Stimulated activated CD4-positive, alpha-beta T cell treated with anti-CD3 and anti-CD28 coated beads, Interleukin-1b, Interleukin-23, amount 100 ng/mL, for 48 hours (primary cell): ENCODE results near the gene TBCCD1.
A peak's percentile ranks its signal among the peaks of the same experiment; 100 is the strongest.

Experiments used
- DNase-seq: peaks from one replicate; pipeline ENCODE4 v3.0.0-alpha.2; 2020

The TBCCD1 gene, protein sequence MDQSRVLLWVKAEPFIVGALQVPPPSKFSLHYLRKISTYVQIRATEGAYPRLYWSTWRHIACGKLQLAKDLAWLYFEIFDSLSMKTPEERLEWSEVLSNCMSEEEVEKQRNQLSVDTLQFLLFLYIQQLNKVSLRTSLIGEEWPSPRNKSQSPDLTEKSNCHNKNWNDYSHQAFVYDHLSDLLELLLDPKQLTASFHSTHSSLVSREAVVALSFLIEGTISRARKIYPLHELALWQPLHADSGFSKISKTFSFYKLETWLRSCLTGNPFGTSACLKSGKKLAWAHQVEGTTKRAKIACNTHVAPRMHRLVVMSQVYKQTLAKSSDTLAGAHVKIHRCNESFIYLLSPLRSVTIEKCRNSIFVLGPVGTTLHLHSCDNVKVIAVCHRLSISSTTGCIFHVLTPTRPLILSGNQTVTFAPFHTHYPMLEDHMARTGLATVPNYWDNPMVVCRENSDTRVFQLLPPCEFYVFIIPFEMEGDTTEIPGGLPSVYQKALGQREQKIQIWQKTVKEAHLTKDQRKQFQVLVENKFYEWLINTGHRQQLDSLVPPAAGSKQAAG

GRCh38 chr3:186567072-186567921, at the start of gene TBCCD1:
Gene TBCCD1 (minus strand): TSS chr3:186567339. CDS start chr3:186564329, 3,010 bp downstream.
- peak; percentile 95 for DNase-seq

DNA sequence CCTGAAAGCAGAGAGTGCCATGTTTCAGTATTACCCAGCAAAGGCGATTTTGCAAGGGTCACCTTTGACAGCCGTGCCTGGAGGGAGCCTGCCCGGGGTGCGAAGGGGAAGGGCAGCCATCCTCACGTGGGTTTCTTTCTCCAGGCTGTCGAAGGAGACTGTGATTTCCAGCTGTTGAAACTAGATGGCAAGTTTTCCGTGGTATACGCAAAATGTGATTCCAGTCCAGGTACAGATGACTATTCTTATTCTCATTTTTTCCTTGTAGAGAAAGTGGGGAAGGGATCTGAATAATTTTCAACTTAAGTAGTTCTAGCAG, 49.1 kb upstream of the TBCCD1 start:
- DNase-seq = no peak

DNA sequence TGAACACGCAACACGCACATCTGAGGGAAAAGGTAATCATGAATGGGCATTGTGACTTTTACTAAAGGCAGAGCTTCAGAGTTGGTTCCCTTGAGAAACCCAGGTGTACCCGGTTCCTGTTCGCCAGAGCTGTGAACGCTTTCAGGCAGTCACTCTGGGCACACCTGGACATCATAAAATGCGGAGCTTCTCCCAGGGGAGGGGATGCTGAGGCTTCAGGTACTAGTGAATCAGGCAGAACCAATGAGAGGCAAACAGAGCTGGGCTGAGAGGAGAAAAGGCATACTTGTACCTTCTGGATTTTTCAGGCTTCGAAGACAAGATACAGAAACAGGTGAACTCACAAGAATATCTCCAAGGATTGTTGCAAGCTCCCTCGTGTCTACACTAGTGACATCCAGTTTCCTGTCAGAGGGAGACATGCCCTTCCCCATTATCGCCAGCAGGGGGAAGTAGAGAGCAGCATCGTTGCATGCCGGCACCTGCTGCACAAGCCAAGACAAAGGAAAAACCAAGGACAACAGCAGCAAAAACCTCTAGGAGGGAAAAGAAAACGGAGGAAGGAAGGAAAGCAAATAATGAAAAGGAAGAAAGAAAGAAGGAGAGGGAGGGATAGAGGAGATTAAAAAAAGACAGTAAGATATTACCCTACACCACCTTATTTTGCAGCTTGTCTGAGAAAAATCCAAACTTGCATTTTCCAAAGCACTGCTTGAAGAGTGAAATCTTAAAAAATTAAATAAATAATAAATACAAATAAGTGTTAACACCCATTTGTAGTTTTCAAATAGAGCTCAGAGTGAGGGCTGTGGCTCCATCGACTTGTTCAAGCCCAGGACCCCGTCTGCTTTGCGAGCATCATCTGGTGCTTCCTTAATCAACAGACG, 47.7 kb upstream of the TBCCD1 start:
- DNase-seq = peak; percentile 78

- DNase-seq = no peak
Measured at GRCh38 chr3:186614266-186614596, 47.1 kb upstream of the TBCCD1 start.

DNA sequence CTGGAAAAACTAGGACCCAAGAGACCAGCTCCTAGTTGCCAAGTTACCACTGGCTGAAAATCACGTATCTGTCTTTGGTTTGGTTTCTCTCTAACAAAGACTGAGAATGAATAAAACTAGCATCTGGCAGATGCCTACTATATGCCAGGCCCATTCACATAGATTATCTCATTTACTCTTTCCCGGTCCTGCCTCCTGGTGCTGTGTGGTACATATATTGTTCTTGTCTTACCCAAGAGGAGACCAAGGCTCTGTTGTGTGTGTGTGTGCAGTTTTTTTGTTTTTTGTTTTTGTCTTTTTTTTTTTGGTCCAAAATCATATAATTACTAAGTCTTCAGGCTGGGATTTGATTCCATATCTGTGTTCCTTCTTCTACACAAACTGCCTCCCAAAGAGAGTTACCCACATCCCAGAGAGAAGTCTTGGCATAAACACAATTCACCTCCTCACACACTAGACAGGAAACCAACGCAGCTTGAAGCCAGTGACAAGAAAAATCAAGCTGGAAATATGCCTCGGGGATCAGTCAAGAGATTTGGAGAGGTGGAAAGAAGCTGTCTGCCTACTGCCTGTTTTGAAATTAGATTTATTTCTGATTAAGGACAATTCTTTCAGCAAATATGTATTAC, 46.6 kb upstream of the TBCCD1 start:
- DNase-seq = no peak

GRCh38 chr3:186612721-186613636, 45.8 kb upstream of the TBCCD1 start, which contains the start of gene AHSG:
Gene AHSG (plus strand): TSS chr3:186613060. CDS start chr3:186613142, 82 bp downstream.
- DNase-seq = no peak

DNA sequence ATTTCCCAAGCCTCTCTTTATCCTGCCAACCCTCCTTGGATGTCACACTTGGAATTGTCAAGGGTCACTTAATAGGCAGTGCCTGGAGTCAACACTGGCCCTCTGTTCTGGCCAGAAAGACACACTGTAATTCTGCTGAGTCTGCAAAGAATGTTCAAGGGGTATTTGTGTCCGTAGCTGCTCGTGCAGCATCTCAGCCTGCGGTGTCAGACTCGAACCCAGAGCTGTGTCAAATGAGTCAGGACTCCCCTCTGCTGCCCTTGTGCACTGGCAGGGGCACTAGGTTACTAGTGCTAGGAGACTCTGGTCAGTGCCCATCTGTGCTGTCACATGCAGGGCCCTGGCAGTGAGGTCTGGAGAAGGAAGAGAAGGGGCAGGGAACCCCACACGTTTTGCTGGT, 44.9 kb upstream of the TBCCD1 start:
- no peak for DNase-seq

- no peak for DNase-seq
Measured at GRCh38 chr3:186609247-186609868, 42.2 kb upstream of the TBCCD1 start.

GRCh38 chr3:186608624-186609215, 41.6 kb upstream of the TBCCD1 start:
- DNase-seq = no peak

GRCh38 chr3:186605561-186606545, 38.7 kb upstream of the TBCCD1 start:
- DNase-seq = no peak

GRCh38 chr3:186605078-186605477, 37.9 kb upstream of the TBCCD1 start:
- DNase-seq = no peak

DNA sequence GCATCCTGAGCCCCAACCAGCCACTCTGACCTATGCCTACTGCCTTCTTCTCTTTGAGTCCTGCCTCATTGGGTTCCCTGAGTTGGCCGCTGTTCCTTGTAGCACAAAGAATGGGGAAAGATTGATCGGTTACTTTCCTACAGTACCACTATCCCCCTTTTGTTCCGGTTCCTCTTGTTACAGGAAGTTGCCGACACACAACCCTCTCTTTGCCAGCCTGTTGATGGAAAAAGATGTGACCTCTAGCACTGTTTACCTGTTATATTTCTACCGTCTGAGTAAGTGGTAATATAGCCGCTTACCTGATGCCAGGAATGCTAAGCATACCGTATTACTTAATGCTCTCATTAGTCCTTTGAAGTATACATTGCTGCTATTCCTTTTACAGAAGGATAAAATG, 36.0 kb upstream of the TBCCD1 start:
- no peak for DNase-seq

- no peak for DNase-seq
Measured at GRCh38 chr3:186600896-186601295, 33.8 kb upstream of the TBCCD1 start.

DNA sequence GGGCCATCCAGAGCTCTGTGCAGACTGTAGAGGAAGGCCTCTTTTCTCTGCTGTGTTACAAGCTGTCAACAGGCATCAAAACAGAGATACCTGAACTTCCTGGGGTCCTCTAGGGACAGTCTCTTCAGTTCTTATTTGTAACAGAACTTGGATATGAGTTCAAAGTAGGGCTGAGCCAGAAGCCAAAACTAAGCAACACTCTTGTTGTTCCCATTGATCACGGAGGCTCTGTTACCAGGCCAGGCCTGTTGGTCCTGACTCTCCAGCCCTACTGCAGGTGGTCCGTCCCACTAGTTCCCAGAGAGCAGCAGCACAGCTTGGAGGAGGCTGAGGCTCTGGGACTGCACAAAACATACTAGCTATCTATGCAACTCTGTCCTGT, 32.6 kb upstream of the TBCCD1 start:
- DNase-seq = no peak

DNA sequence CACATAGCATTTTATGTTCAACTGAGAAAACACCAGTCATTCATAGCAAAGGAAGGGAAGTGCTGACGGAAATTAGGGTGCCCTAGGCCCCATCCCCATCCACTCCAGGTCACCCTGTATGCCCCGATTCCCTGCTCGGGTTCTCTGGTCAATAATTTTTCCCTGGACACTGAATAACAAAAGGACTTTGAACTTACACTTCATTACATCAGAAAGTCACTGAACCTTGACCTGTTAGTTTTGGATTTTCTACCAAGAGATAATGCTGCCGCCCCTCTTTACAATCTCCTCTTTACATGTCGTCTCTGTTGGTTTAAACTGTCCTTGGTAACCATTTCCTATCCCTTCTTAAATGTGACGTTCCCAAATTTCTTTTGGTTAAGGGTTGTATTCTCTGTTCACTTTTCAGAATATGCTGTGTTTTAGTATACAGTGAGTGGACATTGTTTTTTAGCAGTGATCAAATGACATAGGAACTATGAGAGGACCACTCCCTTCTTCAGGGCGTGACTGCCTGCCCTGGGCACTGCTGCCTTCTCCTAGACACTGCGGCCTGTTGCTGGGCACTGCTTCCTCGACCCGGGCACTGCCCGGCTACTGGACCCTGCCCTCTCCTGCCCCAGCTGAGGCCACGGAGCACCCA, 32.1 kb upstream of the TBCCD1 start:
- DNase-seq = no peak

- no peak for DNase-seq
Measured at GRCh38 chr3:186598794-186599141, 31.6 kb upstream of the TBCCD1 start.

- DNase-seq = no peak
Measured at GRCh38 chr3:186598108-186598784, 31.1 kb upstream of the TBCCD1 start.
